Fibroblast of lung (primary cell): ENCODE measurements around the gene ELAVL2. TPM values are rescaled to one million over a fixed set of nuclear protein-coding genes. Genes with fewer than 3 reads are reported as not detected.

ENCODE experiments used
- DNase-seq, 2 donors: peaks; one replicate each; pipeline versions ENCODE4 v3.0.0 to v3.0.0-alpha.2; 2010; ENCODE audit warnings: low read depth in 2 of 2
- H2AFZ ChIP-seq: 2 replicates; pipeline ENCODE4 v1.5.1; 2012; ENCODE audit warnings: low read length, control low read depth, inconsistent platforms
- H3K27ac ChIP-seq: 2 replicates; pipeline ENCODE4 v1.5.1; 2011; ENCODE audit warnings: low read length, control low read depth; ENCODE audit not compliant: insufficient read depth
- H3K27me3 ChIP-seq: 2 replicates; pipeline ENCODE4 v1.5.1; 2011; ENCODE audit warnings: mild to moderate bottlenecking, low read length; ENCODE audit not compliant: control insufficient read depth, insufficient read depth
- H3K36me3 ChIP-seq: 2 replicates; pipeline ENCODE4 v1.5.1; 2011; ENCODE audit warnings: low read length; ENCODE audit not compliant: control insufficient read depth, insufficient read depth
- H3K4me1 ChIP-seq: 2 replicates; pipeline ENCODE4 v1.5.1; 2011; ENCODE audit warnings: low read length; ENCODE audit not compliant: control insufficient read depth, insufficient read depth; ENCODE audit errors: extremely low read depth
- H3K4me2 ChIP-seq: 2 replicates; pipeline ENCODE4 v1.5.1; 2011; ENCODE audit warnings: low read length, control low read depth; ENCODE audit not compliant: insufficient read depth; ENCODE audit errors: extremely low read depth
- H3K4me3 ChIP-seq, 4 experiments: fragments of 200-600 bp in 1 of 4; sonication (generic) in 1 of 4; replicated peaks in 1 of 4; 2 replicates each; pipeline ENCODE4 v1.5.1; 2011 to 2016; ENCODE audit warnings: low read length in 4 of 4, low read depth in 3 of 4, mild to moderate bottlenecking in 3 of 4, control low read depth in 2 of 4, inconsistent platforms in 1 of 4, mixed read lengths in 1 of 4; ENCODE audit not compliant: insufficient read depth in 1 of 4; ENCODE audit errors: control extremely low read depth in 1 of 4
- H3K79me2 ChIP-seq: 2 replicates; pipeline ENCODE4 v1.5.1; 2012; ENCODE audit warnings: mild to moderate bottlenecking, low read length, inconsistent platforms; ENCODE audit not compliant: control insufficient read depth, insufficient read depth
- H3K9ac ChIP-seq: 2 replicates; pipeline ENCODE4 v1.5.1; 2011; ENCODE audit warnings: mild to moderate bottlenecking, low read length, control low read depth; ENCODE audit not compliant: insufficient read depth
- H3K9me3 ChIP-seq: 2 replicates; pipeline ENCODE4 v1.5.1; 2012; ENCODE audit warnings: low read depth, low read length; ENCODE audit not compliant: control insufficient read depth, insufficient read depth
- H4K20me1 ChIP-seq: 2 replicates; pipeline ENCODE4 v1.5.1; 2011; ENCODE audit warnings: low read length; ENCODE audit not compliant: control insufficient read depth, insufficient read depth; ENCODE audit errors: extremely low read depth
- CTCF ChIP-seq, 2 donors: IDR thresholded peaks in 1 of 2; conservative IDR thresholded peaks in 1 of 2; 1 replicate in 1 of 2; 2 replicates in 1 of 2; pipeline ENCODE4 v1.5.1; 2011 to 2012; ENCODE audit warnings: low read length in 2 of 2, control low read depth in 1 of 2, inconsistent platforms in 1 of 2, low read depth in 1 of 2, mild to moderate bottlenecking in 1 of 2
- EZH2 ChIP-seq: IDR thresholded peaks from 2 replicates; pipeline ENCODE4 v1.5.1; 2012; ENCODE audit warnings: low read length, control low read depth, mild to moderate bottlenecking; ENCODE audit errors: missing control alignments
- polyA plus RNA-seq, 2 donors: library from polyadenylated mRNA; depleted of rRNA in 1 of 2; stranded (reverse) in 1 of 2; unstranded in 1 of 2; fragments of >200 nt; gene quantifications; 2 replicates each; pipeline ENCODE4 v1.2.1, GENCODE V29; 2011 to 2012; ENCODE audit warnings: missing spikeins in 1 of 2
- total RNA-seq: library from RNA; depleted of rRNA; stranded (reverse); fragments of >200 nt; gene quantifications from 2 replicates; pipeline ENCODE4 v1.2.1, GENCODE V29; 2014

Gene ELAVL2
- total and polyA plus RNA-seq, 2 donors (not counting 1 experiment from before 2014, with no cell fraction given), result under 0.01 to 0.03 TPM

GRCh38 chr9:23659346-23660006, 166.6 kb downstream of the ELAVL2 start:
- TF ChIP-seq CTCF (conservative IDR thresholded peaks at IDR 0.05 in 1 of 2, IDR thresholded peaks at IDR 0.05 in 1 of 2; ENCODE audit: low read depth in 1 of 2, low read length in 2 of 2) (no peak), EZH2 (no peak)
- H3K9me3 ChIP-seq, result no peaks in the 10 kb centered on the region
- H2AFZ ChIP-seq, result no peak overlapping the region
- H3K27ac ChIP-seq, result no peak overlapping the region
- H4K20me1 ChIP-seq, result no peaks in the 10 kb centered on the region
- no peaks in the 10 kb centered on the region for H3K27me3 ChIP-seq
- no peaks in the 10 kb centered on the region for H3K36me3 ChIP-seq
- H3K4me2 ChIP-seq, result no peak overlapping the region
- H3K4me1 ChIP-seq, result no peaks in the 10 kb centered on the region
- H3K9ac ChIP-seq, result no peak overlapping the region
- H3K4me3 ChIP-seq, result no peak overlapping the region
- no peaks in the 10 kb centered on the region for H3K79me2 ChIP-seq
- DNase-seq, result no peak

DNA sequence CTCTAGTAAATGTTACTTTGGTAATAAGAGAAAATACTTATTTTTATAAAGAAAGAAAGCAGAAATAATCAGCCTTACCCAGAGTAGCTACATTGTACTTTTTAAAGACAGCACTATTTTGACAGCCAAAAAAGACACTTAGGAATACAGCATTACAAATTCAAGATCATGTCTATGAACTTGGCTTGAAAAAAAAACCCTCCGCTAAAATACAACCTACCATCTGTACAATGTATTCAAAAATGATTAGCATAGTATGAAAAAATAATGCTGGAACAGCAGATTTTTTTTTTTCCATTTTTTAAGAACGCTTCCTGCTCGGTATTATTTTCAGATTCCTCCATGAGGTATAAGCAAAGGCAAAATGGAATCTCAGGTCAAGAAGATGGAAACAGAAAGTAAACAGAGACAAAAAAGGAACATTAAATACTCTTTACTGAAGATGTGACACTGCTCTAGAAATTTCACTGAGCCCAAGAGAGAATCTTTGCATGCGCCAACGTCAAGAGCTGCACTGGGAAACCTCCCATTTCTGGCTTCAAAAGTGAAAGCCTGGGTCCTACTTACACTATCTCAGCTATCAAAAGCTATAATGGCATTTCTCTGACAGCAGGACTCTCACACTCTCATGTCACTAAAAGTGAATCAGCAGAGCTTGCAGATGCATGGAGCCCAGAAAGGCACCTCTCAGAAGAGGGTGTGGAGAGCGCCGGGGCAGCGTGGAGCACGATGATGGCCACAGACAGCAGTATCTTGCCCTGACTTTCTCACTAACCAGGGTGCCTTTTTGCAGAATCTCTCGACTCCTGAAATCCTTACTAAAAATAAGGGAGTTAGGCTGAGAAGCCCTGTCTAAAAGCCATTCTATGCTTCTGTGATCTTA, 167.4 kb downstream of the ELAVL2 start:
- Histone ChIP-seq H3K4me3 (no peak overlapping the region), H3K27me3 (no peaks in the 10 kb centered on the region), H3K79me2 (no peaks in the 10 kb centered on the region), H3K9ac (no peak overlapping the region), H3K4me1 (no peaks in the 10 kb centered on the region), H3K9me3 (no peaks in the 10 kb centered on the region), H3K4me2 (no peak overlapping the region), H3K27ac (no peak overlapping the region), H2AFZ (no peak overlapping the region), H3K36me3 (no peaks in the 10 kb centered on the region), H4K20me1 (no peaks in the 10 kb centered on the region)
- no peak for DNase-seq
- no peak for TF ChIP-seq EZH2

DNA sequence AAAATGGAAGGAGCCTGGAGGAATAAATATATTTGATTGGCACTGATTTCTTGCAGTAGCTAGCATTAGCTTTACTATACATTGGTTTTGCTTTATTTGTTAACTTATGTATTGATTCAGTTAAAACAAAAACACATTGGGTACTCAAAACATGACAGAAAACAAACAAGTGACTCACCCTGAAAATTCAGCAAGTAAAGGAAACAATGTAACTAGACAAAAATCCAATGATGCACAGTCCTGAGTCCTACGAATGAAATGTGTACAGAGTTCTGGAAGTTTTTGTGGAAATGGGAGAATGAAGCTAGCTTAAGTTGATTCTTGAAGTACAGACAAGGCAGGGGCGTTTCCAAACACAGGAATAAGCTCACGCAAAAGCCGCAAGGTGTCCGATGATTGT, 175.0 kb downstream of the ELAVL2 start:
- no peaks in the 10 kb centered on the region for H3K9me3 ChIP-seq
- no peaks in the 10 kb centered on the region for H3K79me2 ChIP-seq
- H3K36me3 ChIP-seq, result no peaks in the 10 kb centered on the region
- no peak overlapping the region for H3K4me3 ChIP-seq
- H3K4me2 ChIP-seq, result no peak overlapping the region
- no peak overlapping the region for H3K9ac ChIP-seq
- H3K4me1 ChIP-seq, result no peaks in the 10 kb centered on the region
- TF ChIP-seq EZH2 (no peak), CTCF (conservative IDR thresholded peaks at IDR 0.05 in 1 of 2, IDR thresholded peaks at IDR 0.05 in 1 of 2; ENCODE audit: low read depth in 1 of 2, low read length in 2 of 2) (no peak)
- no peak overlapping the region for H3K27ac ChIP-seq
- no peak overlapping the region for H2AFZ ChIP-seq
- H4K20me1 ChIP-seq, result no peaks in the 10 kb centered on the region
- H3K27me3 ChIP-seq, result no peaks in the 10 kb centered on the region
- DNase-seq, result no peak
